Keratinocyte (primary cell): ENCODE measurements around the gene CNPY1. TPM values are rescaled to one million over a fixed set of nuclear protein-coding genes. Genes with fewer than 3 reads are reported as not detected.

ENCODE experiments used
- DNase-seq: peaks from one replicate; pipeline ENCODE4 v3.0.0-alpha.2; 2011; ENCODE audit warnings: low read depth, missing footprints, low spot score
- FAIRE-seq: peaks from 2 replicates; lab custom pipeline; 2011; peaks lifted over from hg19 to GRCh38; lab: Jason Lieb, UNC
- H2AFZ ChIP-seq: 2 replicates; pipeline ENCODE4 v1.6.0; 2012; ENCODE audit warnings: low read length, control low read depth, inconsistent platforms; ENCODE audit not compliant: control insufficient read depth
- H3K27ac ChIP-seq: 2 replicates; pipeline ENCODE4 v1.5.1; 2011; ENCODE audit warnings: low read length; ENCODE audit not compliant: control insufficient read depth, insufficient read depth
- H3K27me3 ChIP-seq: 3 replicates; pipeline ENCODE4 v1.6.0; 2011; ENCODE audit warnings: low read length; ENCODE audit not compliant: control insufficient read depth, insufficient read depth; ENCODE audit errors: extremely low read depth
- H3K36me3 ChIP-seq, 2 experiments: 2 replicates in 1 of 2; 3 replicates in 1 of 2; pipeline ENCODE4 v1.5.1; 2011; ENCODE audit warnings: low read length in 2 of 2, mild to moderate bottlenecking in 1 of 2; ENCODE audit not compliant: control insufficient read depth in 2 of 2, insufficient read depth in 2 of 2; ENCODE audit errors: extremely low read depth in 1 of 2
- H3K4me1 ChIP-seq: 3 replicates; pipeline ENCODE4 v1.5.1; 2011; ENCODE audit warnings: low read length; ENCODE audit not compliant: control insufficient read depth, insufficient read depth; ENCODE audit errors: extremely low read depth
- H3K4me2 ChIP-seq: 3 replicates; pipeline ENCODE4 v1.6.0; 2011; ENCODE audit warnings: low read depth, low read length; ENCODE audit not compliant: control insufficient read depth, insufficient read depth; ENCODE audit errors: extremely low read depth
- H3K4me3 ChIP-seq, 3 experiments: fragments of 200-600 bp in 1 of 3; sonication (generic) in 1 of 3; 2 replicates in 2 of 3; 3 replicates in 1 of 3; pipeline ENCODE4 v1.5.1; 2011 to 2016; ENCODE audit warnings: low read length in 3 of 3, mild to moderate bottlenecking in 3 of 3, control low read depth in 2 of 3, inconsistent platforms in 1 of 3, low read depth in 1 of 3, mixed read lengths in 1 of 3, mixed run types in 1 of 3, moderate library complexity in 1 of 3; ENCODE audit not compliant: control insufficient read depth in 2 of 3, insufficient read depth in 2 of 3; ENCODE audit errors: extremely low read depth in 1 of 3
- H3K79me2 ChIP-seq: 2 replicates; pipeline ENCODE4 v1.6.0; 2012; ENCODE audit warnings: low read length; ENCODE audit not compliant: control insufficient read depth, insufficient read depth
- H3K9ac ChIP-seq: 3 replicates; pipeline ENCODE4 v1.6.0; 2011; ENCODE audit warnings: low read length; ENCODE audit not compliant: control insufficient read depth, insufficient read depth; ENCODE audit errors: extremely low read depth
- H3K9me1 ChIP-seq: 3 replicates; pipeline ENCODE4 v1.6.0; 2011; ENCODE audit warnings: low read length; ENCODE audit not compliant: control insufficient read depth, insufficient read depth; ENCODE audit errors: extremely low read depth
- H3K9me3 ChIP-seq: 2 replicates; pipeline ENCODE4 v1.5.1; 2012; ENCODE audit warnings: low read depth, low read length; ENCODE audit not compliant: control insufficient read depth
- H4K20me1 ChIP-seq: 3 replicates; pipeline ENCODE4 v1.6.0; 2011; ENCODE audit warnings: low read length; ENCODE audit not compliant: control insufficient read depth, insufficient read depth; ENCODE audit errors: extremely low read depth
- CTCF ChIP-seq, 3 experiments: IDR thresholded peaks in 1 of 3; conservative IDR thresholded peaks in 1 of 3; optimal IDR thresholded peaks in 1 of 3; 2 replicates in 2 of 3; 3 replicates in 1 of 3; pipeline versions ENCODE3 to v1.5.1; 2011; ENCODE audit warnings: low read length in 3 of 3, mild to moderate bottlenecking in 3 of 3, moderate library complexity in 2 of 3, control low read depth in 1 of 3, inconsistent platforms in 1 of 3; ENCODE audit not compliant: insufficient read depth in 2 of 3; ENCODE audit errors: extremely low read depth in 1 of 3
- EZH2 ChIP-seq: IDR thresholded peaks from one replicate; pipeline ENCODE4 v1.6.1; 2012; ENCODE audit warnings: inconsistent platforms, mild to moderate bottlenecking, low read length, moderate library complexity
- dilution Hi-C: fragments of 300-500 bp; cut with MboI; formaldehyde crosslinking; loops from one replicate; pipeline ENCODE4 v1.7.0; 2020; ENCODE audit warnings: low sequenced_read_pairs; ENCODE audit not compliant: extremely low pct_ligation_motif_present
- polyA plus RNA-seq, 5 experiments: library from polyadenylated mRNA; depleted of rRNA in 3 of 5; stranded (reverse) in 3 of 5; stranded (forward) in 1 of 5; unstranded in 1 of 5; fragments of >200 nt; gene quantifications; 1 replicate in 1 of 5; 2 replicates in 3 of 5; 3 replicates in 1 of 5; pipeline versions ENCODE4 v1.2.1 to v1.2.3, GENCODE V29; 2011 to 2012; ENCODE audit warnings: missing spikeins in 2 of 5, low read depth in 1 of 5, low replicate concordance in 1 of 5

The CNPY1 gene
- polyA plus RNA-seq, 1 donor (not counting 4 experiments of a cell fraction or from before 2014, with no cell fraction given): not detected

- no peaks in the 10 kb centered on the region for H3K79me2 ChIP-seq
- H3K9me1 ChIP-seq: no peaks in the 10 kb centered on the region
- no peak overlapping the region for H3K4me3 ChIP-seq
- no peaks in the 10 kb centered on the region for H3K9me3 ChIP-seq
- H3K27ac ChIP-seq: no peak overlapping the region
- H3K4me2 ChIP-seq: no peak overlapping the region
- no peak for FAIRE-seq
- H3K27me3 ChIP-seq: peaks cover 45% of the 10 kb centered on the region
- TF ChIP-seq EZH2: no peak
- no peak for TF ChIP-seq CTCF (optimal IDR thresholded peaks at IDR 0.05 in 1 of 3, IDR thresholded peaks at IDR 0.05 in 1 of 3, conservative IDR thresholded peaks at IDR 0.05 in 1 of 3; ENCODE audit: extremely low read depth in 1 of 3, insufficient read depth in 2 of 3, low read length in 3 of 3)
- H3K4me1 ChIP-seq: peaks cover 6% of the 10 kb centered on the region
- no peak overlapping the region for H2AFZ ChIP-seq
- H4K20me1 ChIP-seq: no peaks in the 10 kb centered on the region
- dilution Hi-C loops: no loop called here
- H3K36me3 ChIP-seq: no peaks in the 10 kb centered on the region
- no peak overlapping the region for H3K9ac ChIP-seq
- no peak for DNase-seq
Measured at GRCh38 chr7:155530601-155531000, 15.8 kb downstream of the CNPY1 start.

DNA sequence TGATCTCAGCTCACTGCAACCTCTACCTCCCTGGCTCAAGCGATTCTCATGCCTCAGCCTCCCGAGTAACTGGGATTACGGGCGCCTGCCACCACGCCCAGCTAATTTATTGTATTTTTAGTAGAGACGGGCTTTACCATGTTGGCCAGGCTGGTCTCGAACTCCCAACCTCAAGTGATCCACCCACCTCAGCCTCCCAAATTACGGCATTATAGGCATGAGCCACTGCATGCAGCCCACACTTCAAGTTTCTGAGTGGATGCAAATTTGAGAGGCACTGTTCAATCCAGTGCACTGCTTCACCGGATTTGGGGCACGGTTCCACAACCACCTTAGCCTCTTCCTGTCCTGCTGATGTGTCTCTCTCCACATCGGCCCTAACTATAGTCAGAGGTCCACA lies 16.5 kb downstream of the CNPY1 start:
- Histone ChIP-seq H3K27me3 (peaks cover 39% of the 10 kb centered on the region), H3K4me1 (peaks cover 6% of the 10 kb centered on the region), H3K79me2 (no peaks in the 10 kb centered on the region), H3K4me3 (no peak overlapping the region), H3K4me2 (no peak overlapping the region), H3K9ac (no peak overlapping the region), H2AFZ (no peak overlapping the region), H3K9me3 (no peaks in the 10 kb centered on the region), H3K27ac (no peak overlapping the region), H3K9me1 (no peaks in the 10 kb centered on the region), H4K20me1 (no peaks in the 10 kb centered on the region), H3K36me3 (no peaks in the 10 kb centered on the region)
- TF ChIP-seq EZH2 (no peak), CTCF (optimal IDR thresholded peaks at IDR 0.05 in 1 of 3, IDR thresholded peaks at IDR 0.05 in 1 of 3, conservative IDR thresholded peaks at IDR 0.05 in 1 of 3; ENCODE audit: extremely low read depth in 1 of 3, insufficient read depth in 2 of 3, low read length in 3 of 3) (no peak)
- dilution Hi-C loops: no loop called here
- FAIRE-seq: no peak
- DNase-seq: no peak
